ENCODE results near the gene DDX52.
A peak's percentile ranks its signal among the peaks of the same experiment; 100 is the strongest.
"Not testable (repeated sequence)": the region's sequence is repeated elsewhere in the genome, so short reads cannot be mapped to it uniquely, and the experiment has no call there.

DDX52 gene, protein sequence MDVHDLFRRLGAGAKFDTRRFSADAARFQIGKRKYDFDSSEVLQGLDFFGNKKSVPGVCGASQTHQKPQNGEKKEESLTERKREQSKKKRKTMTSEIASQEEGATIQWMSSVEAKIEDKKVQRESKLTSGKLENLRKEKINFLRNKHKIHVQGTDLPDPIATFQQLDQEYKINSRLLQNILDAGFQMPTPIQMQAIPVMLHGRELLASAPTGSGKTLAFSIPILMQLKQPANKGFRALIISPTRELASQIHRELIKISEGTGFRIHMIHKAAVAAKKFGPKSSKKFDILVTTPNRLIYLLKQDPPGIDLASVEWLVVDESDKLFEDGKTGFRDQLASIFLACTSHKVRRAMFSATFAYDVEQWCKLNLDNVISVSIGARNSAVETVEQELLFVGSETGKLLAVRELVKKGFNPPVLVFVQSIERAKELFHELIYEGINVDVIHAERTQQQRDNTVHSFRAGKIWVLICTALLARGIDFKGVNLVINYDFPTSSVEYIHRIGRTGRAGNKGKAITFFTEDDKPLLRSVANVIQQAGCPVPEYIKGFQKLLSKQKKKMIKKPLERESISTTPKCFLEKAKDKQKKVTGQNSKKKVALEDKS

DNA sequence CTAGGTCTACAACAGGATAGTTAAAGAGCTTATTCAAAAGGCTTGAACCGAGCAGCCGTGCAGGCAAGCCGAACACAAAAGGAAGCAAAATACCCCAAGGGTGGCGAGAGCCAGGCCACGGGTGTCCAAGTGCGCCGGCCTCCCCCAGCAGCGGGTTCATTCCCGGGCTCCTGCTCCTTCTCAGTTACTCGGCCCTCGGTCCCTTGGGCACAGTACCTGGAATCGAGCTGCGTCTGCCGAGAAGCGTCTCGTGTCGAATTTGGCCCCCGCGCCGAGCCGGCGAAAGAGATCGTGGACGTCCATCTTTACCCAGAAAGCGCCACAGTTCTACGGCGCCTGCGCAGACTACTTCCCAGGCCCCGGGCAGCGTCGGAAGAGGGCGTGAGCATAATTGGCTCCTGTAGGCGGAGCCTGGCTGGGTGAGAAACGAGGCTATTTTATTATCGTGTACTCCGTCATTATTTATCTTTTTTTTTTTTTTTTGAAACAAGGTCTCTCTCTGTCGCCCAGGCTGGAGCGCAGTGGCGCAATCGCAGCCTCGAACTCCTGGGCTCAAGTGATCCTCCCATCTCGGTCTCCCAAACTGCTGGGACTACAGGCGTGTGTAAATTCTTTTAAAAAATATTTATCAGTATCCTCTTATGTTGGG lies at the start of gene DDX52:
Gene DDX52, minus strand, starts transcription at position 329 of the 649 bp plus-strand sequence. Its CDS starts 26 bp downstream, at position 303.
- peak; percentile 82 for DNase-seq (ENCODE audit: low read depth)

DNA sequence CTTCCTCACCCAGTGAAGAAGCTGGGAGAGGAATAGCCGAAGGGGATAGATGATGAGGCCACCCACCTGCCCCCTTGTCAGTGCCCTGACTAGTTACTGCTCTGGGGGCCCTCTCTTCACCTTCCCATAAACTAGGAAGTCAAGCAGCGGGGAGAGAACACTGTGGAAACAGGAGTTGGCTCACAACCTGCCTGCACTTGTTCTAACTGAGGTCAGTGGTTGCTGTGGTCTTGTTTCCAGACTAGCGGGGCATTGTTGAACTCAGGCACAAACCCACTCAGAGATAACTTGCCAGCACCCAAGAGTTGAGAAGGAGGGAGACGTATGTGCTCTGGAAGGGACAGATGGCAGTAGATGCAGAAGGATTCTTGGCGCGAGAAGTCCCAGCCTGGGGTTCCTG lies 48.6 kb upstream of the DDX52 start:
- DNase-seq (ENCODE audit: low read depth), result no peak

DNA sequence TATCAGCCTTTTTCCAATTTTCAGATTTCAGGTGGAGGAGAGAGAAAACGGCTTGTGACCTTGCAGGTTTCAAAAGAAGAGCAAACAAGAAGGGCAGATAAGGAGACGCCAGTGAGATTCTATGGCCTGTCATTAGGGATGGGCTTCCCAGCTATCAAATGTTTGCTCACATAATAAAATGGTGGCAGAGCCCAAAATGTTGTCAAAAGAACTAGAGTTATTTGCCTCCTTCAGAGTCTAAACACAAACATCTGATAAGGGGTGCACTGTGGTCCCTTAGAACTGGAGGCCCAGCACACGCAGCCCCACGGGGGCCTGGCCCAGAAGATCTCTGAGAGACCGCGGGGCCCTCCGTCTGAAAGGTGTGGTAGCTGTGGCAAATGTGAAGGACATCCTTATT lies 46.1 kb upstream of the DDX52 start:
- no peak for DNase-seq (ENCODE audit: low read depth)

DNA sequence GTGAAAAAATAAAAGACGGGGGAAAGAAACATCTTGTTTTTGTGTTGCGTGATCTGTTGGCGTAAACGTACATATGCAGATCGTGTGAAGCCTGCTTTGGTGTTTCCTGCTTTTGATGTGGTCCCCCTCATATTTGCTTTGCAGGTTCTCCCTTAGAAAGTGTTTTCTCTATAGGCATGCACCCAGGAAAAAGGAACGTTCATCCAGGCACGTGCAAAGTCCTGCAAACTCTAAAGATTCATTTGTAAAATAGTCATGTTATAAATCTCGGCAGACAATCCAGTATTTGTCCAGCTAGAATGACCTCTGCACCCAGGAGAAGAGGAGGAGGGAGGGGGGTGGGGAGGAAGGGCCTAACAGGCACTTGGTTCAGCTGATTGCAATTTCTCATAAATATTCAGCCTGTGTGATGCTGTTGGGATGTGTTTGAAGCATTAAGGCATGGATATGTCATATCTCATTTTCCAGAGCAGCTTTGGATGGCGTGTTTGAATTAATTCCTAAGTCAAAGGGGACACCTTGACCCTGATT lies 40.3 kb upstream of the DDX52 start:
- DNase-seq (ENCODE audit: low read depth), result no peak

DNA sequence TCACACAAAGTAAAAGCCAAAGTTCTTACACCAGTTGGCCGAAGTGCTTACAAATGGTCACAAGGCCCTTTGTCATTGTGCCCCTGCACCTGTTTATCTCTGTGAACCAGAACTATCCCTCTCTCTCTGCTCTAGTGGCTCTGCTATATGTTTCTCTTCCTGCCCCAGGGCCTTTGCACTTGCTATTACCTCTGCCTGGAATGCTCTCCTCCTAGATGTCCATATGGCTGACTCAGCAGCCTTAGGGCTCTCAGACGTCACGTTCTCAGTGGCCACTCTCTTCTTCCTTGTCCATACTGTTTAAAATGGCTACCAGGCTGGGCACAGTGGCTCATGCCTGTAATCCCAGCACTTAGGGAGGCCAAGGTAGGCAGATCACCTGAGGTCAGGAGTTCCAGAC lies 38.8 kb upstream of the DDX52 start:
- DNase-seq (ENCODE audit: low read depth), result no peak

DNA sequence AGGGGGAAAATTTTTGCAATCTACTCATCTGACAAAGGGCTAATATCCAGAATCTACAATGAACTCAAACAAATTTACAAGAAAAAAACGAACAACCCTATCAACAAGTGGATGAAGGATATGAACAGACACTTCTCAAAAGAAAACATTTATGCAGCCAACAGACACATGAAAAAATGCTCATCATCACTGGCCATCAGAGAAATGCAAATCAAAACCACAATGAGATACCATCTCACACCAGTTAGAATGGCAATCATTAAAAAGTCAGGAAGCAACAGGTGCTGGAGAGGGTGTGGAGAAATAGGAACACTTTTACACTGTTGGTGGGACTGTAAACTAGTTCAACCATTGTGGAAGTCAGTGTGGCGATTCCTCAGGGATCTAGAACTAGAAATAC lies 36.7 kb upstream of the DDX52 start:
- not testable (repeated sequence) for DNase-seq (ENCODE audit: low read depth)

DNA sequence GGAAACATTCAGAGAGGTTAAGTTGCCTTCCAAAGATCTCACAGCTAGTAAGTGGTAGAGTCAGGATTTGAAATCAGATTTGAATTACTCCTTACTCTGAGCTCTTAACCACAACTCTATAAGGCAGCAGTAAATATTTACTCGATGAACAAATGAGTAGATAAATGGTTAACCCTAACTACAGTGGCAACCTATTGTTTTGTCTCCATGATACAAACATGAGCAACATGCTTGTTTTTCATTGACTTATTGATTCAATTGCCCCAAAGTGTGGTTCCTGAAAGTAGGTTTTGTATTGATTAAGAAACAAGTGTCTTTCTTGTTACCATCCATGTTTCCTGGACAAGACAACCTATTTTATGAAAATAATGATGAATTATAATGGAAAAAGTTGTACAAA lies 34.8 kb upstream of the DDX52 start:
- no peak for DNase-seq (ENCODE audit: low read depth)

DNA sequence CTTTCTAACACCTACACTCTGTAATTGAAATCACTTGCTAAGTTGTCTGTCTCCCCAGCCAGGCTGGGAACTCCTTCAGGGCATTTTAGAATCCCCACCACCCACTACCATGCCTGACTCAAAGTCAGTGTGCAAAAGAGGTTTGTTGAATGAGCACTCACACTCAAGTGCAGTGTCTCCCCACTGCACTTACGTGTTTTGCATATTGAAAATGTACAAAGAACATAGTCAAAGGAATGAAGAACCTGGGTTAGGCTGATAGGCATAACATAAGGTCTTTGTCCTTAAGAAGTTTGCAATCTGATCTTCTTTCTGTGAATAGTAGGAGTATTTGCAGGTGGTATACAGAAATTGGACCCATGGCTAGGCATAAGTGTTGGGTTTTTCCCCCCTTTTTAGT lies 33.8 kb upstream of the DDX52 start:
- DNase-seq (ENCODE audit: low read depth), result no peak

DNA sequence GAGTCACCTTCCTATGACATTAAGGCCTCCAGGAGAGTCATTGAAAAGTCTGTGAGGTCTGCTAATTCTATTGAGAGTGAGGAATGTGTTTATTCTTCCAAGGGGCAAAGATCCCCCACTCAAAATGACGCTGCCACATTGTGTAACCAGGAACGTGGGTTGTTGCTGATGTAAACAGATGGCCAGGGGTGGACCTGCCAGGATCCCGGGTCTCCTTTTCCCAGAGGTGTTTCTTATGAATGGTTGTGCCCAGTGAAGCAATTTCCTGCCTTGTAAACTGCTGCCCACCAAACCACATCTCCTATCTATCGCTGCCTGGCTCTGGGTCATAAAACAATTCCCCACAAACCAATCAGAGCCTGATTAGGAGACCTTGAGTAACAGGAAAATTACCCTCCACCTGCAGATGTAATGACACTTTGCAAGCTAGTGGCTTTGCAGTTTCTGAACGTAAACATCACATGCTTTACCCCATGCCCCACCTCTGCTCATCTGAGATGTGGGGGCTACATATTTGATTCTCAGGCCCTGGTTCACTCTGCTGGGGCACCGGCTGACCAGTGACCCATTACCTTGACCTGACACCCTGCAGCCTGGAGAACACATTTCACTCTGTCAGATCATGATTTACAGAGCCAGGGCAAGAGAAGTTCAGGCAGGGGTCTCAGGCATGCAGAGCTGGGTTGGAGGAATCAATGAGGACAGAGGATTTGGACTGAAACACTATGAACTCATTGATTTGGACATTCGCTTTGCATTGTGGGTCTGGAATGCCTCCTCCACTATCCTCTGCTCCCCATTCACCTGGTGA lies 33.1 kb upstream of the DDX52 start:
- no peak for DNase-seq (ENCODE audit: low read depth)

DNA sequence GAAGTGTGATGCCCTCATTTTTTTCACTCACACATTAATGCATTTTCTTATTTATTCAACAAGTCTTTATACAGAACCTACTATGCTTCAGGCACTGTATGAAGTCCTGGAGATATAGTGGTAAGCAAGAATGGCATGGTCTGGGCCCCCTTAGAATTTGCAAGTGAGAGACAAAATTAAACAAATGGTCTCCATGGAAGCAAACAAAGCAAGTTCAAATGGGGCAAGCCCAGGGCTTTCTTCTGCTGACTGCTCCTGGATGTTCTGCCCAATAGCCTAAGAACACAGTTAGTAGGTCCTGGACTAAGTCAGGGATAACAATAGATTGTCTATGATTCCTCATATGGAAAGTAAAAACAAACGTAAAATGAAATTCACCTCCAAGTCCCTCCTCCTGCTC lies 31.3 kb upstream of the DDX52 start:
- no peak for DNase-seq (ENCODE audit: low read depth)

DNA sequence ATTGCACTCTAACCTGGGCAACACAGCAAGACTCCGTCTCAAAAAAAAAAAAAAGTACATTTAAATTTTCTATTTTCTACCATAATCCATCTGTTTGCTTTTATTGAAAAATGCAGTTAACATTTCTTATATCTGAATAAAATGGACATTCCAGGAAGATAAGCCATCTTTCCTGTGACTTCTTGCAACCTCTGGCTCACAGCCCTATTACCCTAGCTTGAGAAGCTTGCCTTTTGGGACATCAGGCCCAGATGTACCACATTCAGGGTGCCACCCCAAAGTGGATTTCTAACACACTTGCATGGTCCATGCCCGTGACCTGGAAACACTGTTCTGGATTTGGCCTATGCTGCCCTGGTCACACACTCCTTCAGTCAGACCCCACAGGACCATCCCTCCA lies 30.1 kb upstream of the DDX52 start:
- no peak for DNase-seq (ENCODE audit: low read depth)

DNA sequence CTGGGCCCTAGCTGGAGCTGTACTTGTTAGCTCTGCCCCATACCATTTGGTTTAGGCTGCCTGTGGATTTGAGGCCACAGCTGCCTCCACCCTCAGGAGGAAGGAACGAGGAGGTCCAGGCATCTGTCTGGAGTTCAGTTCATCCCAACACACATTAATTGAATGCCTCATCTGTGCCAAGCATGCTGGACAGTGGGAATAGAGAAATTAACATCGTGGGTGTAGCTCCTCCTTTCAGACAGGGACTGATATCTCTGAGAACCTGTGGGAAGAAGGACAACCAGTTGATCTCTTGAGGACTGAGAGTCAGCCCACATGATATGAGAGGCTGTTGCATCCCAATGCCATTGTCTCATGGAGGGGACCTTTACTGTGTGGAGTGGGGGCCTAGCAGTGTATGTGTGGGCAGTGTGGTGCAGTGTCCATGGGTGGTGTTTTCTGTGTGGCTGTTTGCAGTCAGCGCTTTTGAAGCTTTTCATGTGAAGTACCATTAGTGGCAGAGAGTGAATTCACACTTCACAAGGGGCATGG lies 29.4 kb upstream of the DDX52 start:
- no peak for DNase-seq (ENCODE audit: low read depth)

DNA sequence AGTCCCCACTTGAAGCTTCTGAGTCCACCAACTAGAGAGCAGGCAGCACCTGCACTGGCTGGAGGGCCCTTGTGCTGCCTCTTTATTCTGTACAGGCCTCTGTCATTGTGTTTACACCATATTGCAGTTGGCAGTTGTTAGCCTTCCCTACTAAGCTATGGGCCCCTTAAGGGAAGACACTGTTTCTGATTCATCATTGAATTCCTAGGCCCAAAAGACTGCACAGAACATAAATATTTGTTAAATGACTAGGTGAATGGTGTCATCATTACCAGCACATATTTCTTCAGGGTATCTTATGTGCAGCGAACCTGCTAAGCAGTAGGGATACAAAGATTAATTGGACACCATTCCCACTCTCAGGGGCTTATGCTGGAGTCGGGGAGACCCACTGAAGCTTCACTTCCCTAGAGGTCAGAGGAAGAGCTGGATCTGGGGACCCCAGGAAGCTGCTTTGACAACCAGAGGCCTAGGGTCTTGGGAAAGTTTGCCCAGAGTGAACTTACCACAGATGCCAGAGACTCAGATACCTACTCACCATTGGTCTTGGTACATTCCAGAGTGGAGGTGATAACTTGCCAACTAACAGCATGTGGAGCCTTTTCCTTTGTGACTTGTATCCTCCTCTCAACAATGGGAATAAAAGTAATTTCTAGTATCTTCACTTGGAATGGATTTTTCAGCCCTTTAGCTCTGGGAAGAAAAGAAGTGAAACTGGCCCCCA lies 28.7 kb upstream of the DDX52 start:
- no peak for DNase-seq (ENCODE audit: low read depth)

DNA sequence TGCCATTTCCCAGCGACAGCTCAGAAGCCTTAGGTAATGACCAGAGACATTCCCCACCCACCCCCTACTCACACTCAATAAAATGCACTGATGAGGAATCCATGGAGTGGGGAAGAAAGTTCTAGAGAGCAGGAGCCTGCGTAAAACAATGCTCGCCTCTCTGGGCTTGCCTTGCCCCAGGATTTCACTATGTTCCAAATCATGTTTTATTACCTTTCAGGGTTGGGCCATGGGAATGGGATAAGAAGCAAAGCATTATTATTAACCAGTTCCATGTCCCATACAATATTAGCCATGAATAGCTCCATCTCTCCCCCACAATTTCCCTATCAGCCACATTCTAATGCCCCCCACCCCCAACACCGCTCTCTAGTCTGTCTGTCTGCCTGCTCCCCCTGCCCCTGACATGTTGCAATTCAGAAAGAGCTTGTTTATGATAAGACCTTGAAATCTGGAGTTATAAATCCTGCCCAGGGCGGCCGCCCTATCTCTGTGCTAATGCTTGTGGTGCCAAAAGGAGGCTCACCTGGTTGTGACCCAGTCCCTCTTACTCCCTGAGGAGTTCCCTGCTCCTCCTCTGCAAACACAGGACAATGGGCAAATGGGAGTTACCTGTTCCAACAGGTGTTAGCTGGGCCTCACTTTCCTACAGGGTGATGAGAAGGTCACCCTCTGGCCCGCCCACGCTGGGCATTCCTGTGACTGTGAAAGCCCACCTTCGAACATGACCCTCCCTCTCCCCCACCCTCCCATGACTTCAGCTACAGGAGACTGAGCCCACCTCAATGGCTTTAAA lies 28.0 kb upstream of the DDX52 start:
- DNase-seq (ENCODE audit: low read depth), result no peak

DNA sequence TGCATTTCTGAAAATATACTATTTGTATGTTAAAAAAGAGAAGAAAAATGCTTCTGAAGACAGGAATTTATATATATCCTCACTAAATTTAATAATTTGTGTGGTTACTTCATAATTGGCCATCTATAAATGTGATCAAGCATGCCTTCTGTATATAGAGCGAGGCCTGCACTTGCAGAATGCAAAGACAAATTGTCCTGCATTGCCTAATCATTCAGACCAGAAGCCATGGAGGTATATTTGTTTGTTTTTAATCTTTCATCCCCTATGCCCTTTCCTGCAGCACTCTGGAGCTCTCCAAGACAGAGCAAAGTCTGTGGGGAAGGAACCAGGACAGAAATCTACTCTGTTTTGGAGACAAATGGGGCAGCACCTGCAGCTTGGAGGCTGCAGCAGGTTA lies 23.8 kb upstream of the DDX52 start:
- no peak for DNase-seq (ENCODE audit: low read depth)

DNA sequence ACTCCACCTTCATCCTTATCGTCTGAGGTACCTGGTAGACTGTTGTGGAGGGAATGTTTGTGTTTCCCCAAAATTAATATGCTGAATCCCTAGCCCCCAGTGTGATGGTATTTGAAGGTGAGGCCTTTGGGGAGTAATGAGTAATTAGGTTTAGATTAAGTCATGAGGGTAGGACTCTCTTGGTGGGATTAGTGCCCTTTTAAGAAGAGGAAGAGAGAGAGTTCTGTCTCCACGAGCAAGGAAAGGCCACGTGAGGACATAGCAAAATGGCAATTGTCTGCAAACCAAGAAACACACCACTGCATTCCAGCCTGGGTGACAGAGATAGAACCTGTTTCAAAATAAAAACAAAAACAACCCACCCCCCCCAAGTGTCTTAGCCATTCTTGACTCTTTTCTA lies 21.0 kb upstream of the DDX52 start:
- DNase-seq (ENCODE audit: low read depth), result no peak

DNA sequence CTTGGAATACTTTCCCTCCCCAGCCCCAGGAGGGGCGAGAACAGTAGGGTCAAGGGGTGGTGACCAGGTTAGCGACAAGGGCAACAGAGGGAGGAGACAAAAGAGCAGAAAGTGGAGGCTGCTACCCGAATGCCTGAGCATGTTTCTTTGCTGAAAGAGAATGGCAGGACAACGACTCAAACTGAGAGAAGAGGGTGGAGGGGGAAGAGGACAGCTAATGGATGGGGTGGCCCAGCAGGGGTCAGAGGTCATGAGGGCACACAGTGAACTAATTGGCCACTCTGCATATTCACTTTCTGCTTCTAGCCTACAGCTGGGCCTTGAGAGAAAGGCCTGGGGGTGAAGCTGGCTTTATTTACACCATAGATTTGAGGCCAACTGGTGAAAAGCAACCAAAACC lies 19.1 kb upstream of the DDX52 start:
- no peak for DNase-seq (ENCODE audit: low read depth)

DNA sequence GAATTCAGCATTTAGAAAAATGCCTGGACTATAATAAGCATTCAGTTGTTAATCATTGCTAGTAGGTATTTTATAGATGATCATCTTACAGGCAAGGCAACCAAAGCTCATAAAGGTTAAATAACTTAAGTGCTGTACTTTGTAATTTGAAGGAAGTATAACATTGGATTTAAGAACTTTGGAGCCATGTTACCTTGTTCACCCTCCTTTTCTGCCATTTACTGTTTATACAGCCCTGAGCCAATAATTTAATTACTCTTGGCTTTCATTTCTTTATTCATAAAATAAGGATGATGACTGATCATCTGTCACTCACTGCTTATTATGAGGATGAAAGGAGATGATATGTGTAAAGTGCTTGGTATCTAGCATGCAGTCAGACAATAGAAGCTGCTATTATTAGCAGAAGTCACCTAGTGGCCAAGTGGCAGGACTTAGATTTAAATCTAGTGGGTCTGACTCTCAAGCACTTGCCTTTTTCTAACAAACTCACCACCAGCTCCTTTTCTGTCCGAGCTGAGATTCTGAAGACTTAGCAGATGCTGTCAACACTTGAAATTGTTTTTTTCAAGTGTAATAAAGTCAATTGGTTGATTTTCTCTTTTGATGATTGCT lies 18.3 kb upstream of the DDX52 start:
- DNase-seq (ENCODE audit: low read depth), result no peak

DNA sequence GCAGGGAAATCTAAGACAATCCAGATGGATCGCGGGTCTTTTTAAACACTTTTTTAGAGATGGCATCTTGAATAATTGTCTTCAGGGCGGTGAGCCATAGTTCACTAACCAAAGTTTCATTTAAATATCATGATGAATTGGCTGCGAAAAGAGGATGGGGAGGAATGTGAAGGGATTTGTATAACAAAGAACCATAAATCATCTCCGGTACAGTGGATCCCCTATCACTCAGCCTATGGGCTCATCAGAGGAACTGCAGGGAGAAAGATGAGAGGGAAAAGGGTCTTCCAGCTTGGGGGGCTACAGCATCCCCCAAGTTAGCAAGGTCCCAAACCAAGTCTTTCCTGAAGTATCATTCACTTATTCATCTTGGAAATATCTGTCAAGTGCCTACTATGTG lies 16.7 kb upstream of the DDX52 start:
- DNase-seq (ENCODE audit: low read depth), result no peak

DNA sequence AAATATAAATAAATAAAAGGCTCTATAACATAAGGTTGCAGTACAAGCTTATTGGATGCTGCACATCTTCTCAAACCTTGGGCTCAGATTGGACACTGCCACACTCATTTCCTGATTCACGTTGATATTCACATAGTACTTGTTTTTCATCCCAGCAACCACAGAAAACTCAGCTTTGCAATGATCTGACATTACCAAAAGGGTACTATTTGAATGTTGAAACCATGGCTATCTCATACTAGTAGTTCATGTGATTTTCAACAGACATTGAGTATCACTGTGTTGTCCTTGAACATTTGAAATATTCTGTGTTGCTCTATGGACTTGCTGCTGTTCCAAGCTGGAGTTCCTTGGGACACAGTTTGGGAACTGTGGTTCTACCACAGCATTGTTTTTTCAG lies 14.0 kb upstream of the DDX52 start:
- no peak for DNase-seq (ENCODE audit: low read depth)

Data from T-helper 22 cell (primary cell).